Calu3 (cell line): ENCODE measurements around the gene COQ8B. TPM values are rescaled to one million over a fixed set of nuclear protein-coding genes. Genes with fewer than 3 reads are reported as not detected.
"Not testable (repeated sequence)": the region's sequence is repeated elsewhere in the genome, so short reads cannot be mapped to it uniquely, and the experiment has no call there.

ENCODE experiments used
- BruUV-seq: library from RNA; stranded (reverse); fragments of 400-500 nt; replicated peaks from 2 replicates; lab custom pipeline; 2021; lab: Mats Ljungman, UMichigan
- CTCF ChIA-PET: fragments of 300-600 bp; sonication (Branson Sonifier 250); formaldehyde crosslinking; loops from one replicate; lab custom pipeline; 2022; ENCODE audit warnings: antibody characterized with exemption; lab: Charles Lee
- DNase-seq: peaks from one replicate; pipeline ENCODE4 v3.0.0; 2022
- H3K27ac Mint-ChIP-seq: one replicate; pipeline ENCODE4 v1.8.0; 2022; ENCODE audit warnings: mixed read lengths; ENCODE audit not compliant: unreplicated experiment
- H3K27me3 Mint-ChIP-seq: one replicate; pipeline ENCODE4 v1.8.0; 2022; ENCODE audit warnings: mixed read lengths; ENCODE audit not compliant: unreplicated experiment
- H3K36me3 Mint-ChIP-seq: one replicate; pipeline ENCODE4 v1.8.0; 2022; ENCODE audit warnings: mild to moderate bottlenecking, moderate library complexity, mixed read lengths; ENCODE audit not compliant: insufficient read depth, unreplicated experiment
- H3K4me1 Mint-ChIP-seq: one replicate; pipeline ENCODE4 v1.8.0; 2022; ENCODE audit warnings: mild to moderate bottlenecking, low read depth, mixed read lengths; ENCODE audit not compliant: unreplicated experiment
- H3K4me3 Mint-ChIP-seq: one replicate; pipeline ENCODE4 v1.8.0; 2022; ENCODE audit warnings: mild to moderate bottlenecking, low read depth, moderate library complexity, mixed read lengths; ENCODE audit not compliant: unreplicated experiment
- H3K9me3 Mint-ChIP-seq: one replicate; pipeline ENCODE4 v1.8.0; 2022; ENCODE audit warnings: low read depth, mixed read lengths; ENCODE audit not compliant: unreplicated experiment
- CTCF ChIP-seq: fragments of 200-600 bp; IDR thresholded peaks from one replicate; pipeline ENCODE4 v1.8.0; 2022; ENCODE audit warnings: antibody characterized with exemption; ENCODE audit not compliant: unreplicated experiment
- intact Hi-C: fragments of 100-400 bp; cut with micrococcal nuclease; formaldehyde crosslinking; loops from one replicate; pipeline ENCODE4 v1.10.0; 2022; ENCODE audit not compliant: unreplicated experiment
- total RNA-seq: library from RNA; stranded (reverse); gene quantifications from 2 replicates; pipeline ENCODE4 v1.2.3, GENCODE V29; 2022

COQ8B gene
- total RNA-seq, 1 experiment from 2014 or later, result 55.9 TPM

- CTCF ChIA-PET, result no interaction called here
- H3K36me3 Mint-ChIP-seq, result peaks cover 88% of the 10 kb centered on the region
- intact Hi-C loops, result no loop called here
- no peak overlapping the region for H3K27ac Mint-ChIP-seq
- TF ChIP-seq CTCF, result no peak
- H3K4me3 Mint-ChIP-seq, result no peak overlapping the region
- DNase-seq, result no peak
- H3K9me3 Mint-ChIP-seq, result no peaks in the 10 kb centered on the region
- H3K27me3 Mint-ChIP-seq, result no peaks in the 10 kb centered on the region
- BruUV-seq, result no TSS peak
- peaks cover 9% of the 10 kb centered on the region for H3K4me1 Mint-ChIP-seq
These were observed 20.5 kb upstream of the COQ8B start for GRCh38 chr19:40737102-40737644.

- Mint-ChIP-seq H3K27me3 (no peaks in the 10 kb centered on the region), H3K4me1 (peaks cover 9% of the 10 kb centered on the region), H3K27ac (no peak overlapping the region), H3K9me3 (no peaks in the 10 kb centered on the region), H3K36me3 (peaks cover 88% of the 10 kb centered on the region), H3K4me3 (no peak overlapping the region)
- no peak for TF ChIP-seq CTCF
- no peak for DNase-seq
- CTCF ChIA-PET, result no interaction called here
- BruUV-seq, result no TSS peak
- intact Hi-C loops, result no loop called here
These were observed 20.0 kb upstream of the COQ8B start for GRCh38 chr19:40736661-40737060.

DNA sequence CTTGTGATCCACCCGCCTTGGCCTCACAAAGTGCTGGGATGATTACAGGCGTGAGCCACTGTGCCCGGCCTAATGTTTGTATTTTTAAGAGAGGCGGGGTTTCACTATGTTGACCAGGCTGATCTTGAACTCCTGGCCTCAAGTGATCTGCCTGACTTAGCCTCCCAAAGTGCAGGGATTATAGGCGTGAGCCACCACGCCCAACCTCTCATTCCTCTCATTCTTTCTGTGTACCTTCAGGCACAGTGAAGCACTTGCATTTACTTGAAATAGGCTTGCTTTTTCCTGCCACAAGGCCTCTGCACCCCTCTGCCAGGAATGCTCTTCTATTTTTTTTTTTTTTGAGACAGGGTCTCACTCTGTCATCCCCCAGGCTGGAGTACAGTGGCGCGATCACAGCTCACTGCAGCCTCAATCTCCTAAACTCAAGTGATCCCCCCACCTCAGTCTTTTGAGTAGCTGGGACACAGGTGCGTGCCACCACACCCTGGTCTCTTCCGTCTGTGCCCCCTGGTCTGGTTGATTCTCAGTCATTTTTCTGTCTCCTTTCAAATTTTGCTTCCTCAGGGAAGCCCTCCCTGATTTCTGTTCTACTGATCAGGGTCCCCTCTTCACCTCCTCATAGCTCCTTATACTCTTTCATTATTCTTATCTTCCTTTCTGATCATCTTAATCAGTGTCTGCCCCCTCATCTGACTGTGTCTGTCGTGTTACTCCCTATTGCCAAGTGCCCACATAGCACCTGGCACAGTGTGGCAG, 18.5 kb upstream of the COQ8B start:
- Mint-ChIP-seq H3K27me3 (no peaks in the 10 kb centered on the region), H3K4me1 (peaks cover 9% of the 10 kb centered on the region), H3K9me3 (no peaks in the 10 kb centered on the region), H3K27ac (no peak overlapping the region), H3K4me3 (no peak overlapping the region), H3K36me3 (peaks cover 91% of the 10 kb centered on the region)
- CTCF ChIA-PET, result no interaction called here
- no peak for TF ChIP-seq CTCF
- DNase-seq, result no peak
- intact Hi-C loops, result no loop called here
- no TSS peak for BruUV-seq

DNA sequence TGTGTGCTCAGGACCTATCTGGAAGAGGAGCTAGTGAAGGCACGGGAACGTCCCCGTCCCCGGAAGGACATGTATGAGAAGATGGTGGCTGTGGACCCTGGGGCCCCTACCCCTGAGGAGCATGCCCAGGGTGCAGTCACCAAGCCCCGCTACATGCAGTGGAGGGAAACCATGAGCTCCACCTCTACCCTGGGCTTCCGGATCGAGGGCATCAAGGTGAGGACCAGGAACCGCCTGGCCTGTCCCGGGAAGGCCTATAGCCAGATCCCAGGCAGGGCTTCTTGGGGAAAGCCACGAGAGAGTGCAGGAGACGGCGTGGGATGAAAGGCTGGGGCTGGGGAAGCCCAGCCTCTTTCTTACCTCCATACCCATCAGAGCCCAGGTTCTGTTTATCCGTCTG, 16.5 kb upstream of the COQ8B start:
- no peaks in the 10 kb centered on the region for H3K9me3 Mint-ChIP-seq
- H3K27ac Mint-ChIP-seq, result no peak overlapping the region

DNA sequence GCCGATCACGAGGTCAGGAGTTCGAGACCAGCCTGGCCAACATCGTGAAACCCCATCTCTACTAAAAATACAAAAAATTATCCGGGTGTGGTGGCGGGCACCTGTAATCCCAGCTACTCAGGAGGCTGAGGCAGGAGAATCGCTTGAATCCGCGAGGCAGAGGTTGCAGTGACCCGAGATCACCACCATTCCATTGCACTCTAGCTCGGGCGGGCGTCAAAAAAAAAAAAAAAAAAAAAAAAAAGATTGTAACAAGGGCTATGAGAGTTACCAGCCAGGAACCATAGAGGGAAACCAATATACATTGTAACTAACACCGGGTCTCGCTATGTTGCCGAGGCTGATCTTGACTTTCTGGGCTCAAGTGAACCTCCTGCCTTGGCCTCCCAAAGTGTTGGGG, 15.6 kb upstream of the COQ8B start:
- intact Hi-C loops, DNase-seq, H3K27ac Mint-ChIP-seq, H3K27me3 Mint-ChIP-seq, H3K4me1 Mint-ChIP-seq, CTCF ChIA-PET, H3K9me3 Mint-ChIP-seq, H3K4me3 Mint-ChIP-seq, BruUV-seq: not testable (repeated sequence)
- H3K36me3 Mint-ChIP-seq, result peaks cover 84% of the 10 kb centered on the region

More for the DNA sequence above, 16.5 kb upstream of the COQ8B start:
- DNase-seq, result no peak
- intact Hi-C loops, result no loop called here
- H3K27me3 Mint-ChIP-seq, result no peaks in the 10 kb centered on the region
- TF ChIP-seq CTCF, result no peak
- BruUV-seq, result no TSS peak
- peaks cover 84% of the 10 kb centered on the region for H3K36me3 Mint-ChIP-seq
- peaks cover 9% of the 10 kb centered on the region for H3K4me1 Mint-ChIP-seq
- no peak overlapping the region for H3K4me3 Mint-ChIP-seq
- CTCF ChIA-PET, result interaction anchor here (0.6 kb wide), 2 partner anchors 326 to 687 kb away, joined by 4 to 5 read pairs; no protein-coding TSS in a partner anchor

GRCh38 chr19:40730065-40730464, 13.4 kb upstream of the COQ8B start:
- H3K27me3 Mint-ChIP-seq, BruUV-seq, CTCF ChIA-PET, DNase-seq, intact Hi-C loops, H3K9me3 Mint-ChIP-seq, H3K4me1 Mint-ChIP-seq, H3K4me3 Mint-ChIP-seq, H3K27ac Mint-ChIP-seq: not testable (repeated sequence)
- peaks cover 86% of the 10 kb centered on the region for H3K36me3 Mint-ChIP-seq
